Spleen (tissue), 7 donors: ENCODE measurements around the gene BAG1.

Experiments
- POLR2A ChIP-seq, 3 donors: fragments of 450-650 bp; IDR thresholded peaks; one replicate each; pipeline ENCODE4 v1.5.1; 2017; ENCODE audit warnings: antibody characterized with exemption in 3 of 3, mild to moderate bottlenecking in 1 of 3
- TF ChIP-seq, protein P1 (sequence below), 11 experiments: fragments of 200-600 bp in 7 of 11; fragments of 450-650 bp in 4 of 11; sonication (generic) in 4 of 11; IDR thresholded peaks in 8 of 11; conservative IDR thresholded peaks in 3 of 11; 1 replicate in 7 of 11; 2 replicates in 4 of 11; pipeline versions ENCODE4 v1.4.0 to v1.8.0; 2016 to 2021; ENCODE audit warnings: antibody characterized with exemption in 11 of 11, inconsistent platforms in 4 of 11, mild to moderate bottlenecking in 1 of 11
- donor health status: DM: no; HTN: no; CAD: no; lungs with moderate emphysema.
- donor health status: DM: no; HTN: no; CAD: no.
- donor health status: DM: no; HTN: no; CAD: no.

DNA sequence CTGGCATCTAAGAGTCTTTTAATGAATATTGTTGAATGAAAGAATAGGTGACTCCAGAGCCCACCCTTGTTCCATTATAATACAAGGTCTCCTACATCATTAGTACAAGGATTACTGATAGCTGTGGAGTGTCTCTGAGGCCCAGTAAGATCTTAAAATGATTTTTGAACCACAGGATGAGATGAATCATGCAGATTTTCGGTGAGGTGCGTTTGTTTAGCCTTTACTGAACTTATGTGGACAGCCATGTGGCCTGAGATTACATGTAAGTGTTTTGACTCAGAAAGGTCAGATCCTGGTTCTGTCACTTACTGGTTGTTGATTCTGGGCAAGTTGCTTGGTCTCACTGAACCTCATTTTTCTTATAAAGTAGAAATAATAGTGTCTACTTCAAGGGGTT lies 47.4 kb upstream of the BAG1 start:
- TF ChIP-seq, protein P1, sequence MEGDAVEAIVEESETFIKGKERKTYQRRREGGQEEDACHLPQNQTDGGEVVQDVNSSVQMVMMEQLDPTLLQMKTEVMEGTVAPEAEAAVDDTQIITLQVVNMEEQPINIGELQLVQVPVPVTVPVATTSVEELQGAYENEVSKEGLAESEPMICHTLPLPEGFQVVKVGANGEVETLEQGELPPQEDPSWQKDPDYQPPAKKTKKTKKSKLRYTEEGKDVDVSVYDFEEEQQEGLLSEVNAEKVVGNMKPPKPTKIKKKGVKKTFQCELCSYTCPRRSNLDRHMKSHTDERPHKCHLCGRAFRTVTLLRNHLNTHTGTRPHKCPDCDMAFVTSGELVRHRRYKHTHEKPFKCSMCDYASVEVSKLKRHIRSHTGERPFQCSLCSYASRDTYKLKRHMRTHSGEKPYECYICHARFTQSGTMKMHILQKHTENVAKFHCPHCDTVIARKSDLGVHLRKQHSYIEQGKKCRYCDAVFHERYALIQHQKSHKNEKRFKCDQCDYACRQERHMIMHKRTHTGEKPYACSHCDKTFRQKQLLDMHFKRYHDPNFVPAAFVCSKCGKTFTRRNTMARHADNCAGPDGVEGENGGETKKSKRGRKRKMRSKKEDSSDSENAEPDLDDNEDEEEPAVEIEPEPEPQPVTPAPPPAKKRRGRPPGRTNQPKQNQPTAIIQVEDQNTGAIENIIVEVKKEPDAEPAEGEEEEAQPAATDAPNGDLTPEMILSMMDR (IDR thresholded peaks at IDR 0.05 in 8 of 11, conservative IDR thresholded peaks at IDR 0.05 in 3 of 11): no peak
- no peak for TF ChIP-seq POLR2A (IDR thresholded peaks at IDR 0.05)
